GM21737 (cell line): ENCODE data around the gene PGC.
"Not testable (repeated sequence)": the region's sequence is repeated elsewhere in the genome, so short reads cannot be mapped to it uniquely, and the experiment has no call there.

Experiments
- ATAC-seq: cut with Tn5 transposase; IDR thresholded peaks from one replicate; pipeline ENCODE4 v1.9.1; 2021; ENCODE audit warnings: mild to moderate bottlenecking, moderate library complexity; ENCODE audit not compliant: unreplicated experiment

Gene PGC

DNA sequence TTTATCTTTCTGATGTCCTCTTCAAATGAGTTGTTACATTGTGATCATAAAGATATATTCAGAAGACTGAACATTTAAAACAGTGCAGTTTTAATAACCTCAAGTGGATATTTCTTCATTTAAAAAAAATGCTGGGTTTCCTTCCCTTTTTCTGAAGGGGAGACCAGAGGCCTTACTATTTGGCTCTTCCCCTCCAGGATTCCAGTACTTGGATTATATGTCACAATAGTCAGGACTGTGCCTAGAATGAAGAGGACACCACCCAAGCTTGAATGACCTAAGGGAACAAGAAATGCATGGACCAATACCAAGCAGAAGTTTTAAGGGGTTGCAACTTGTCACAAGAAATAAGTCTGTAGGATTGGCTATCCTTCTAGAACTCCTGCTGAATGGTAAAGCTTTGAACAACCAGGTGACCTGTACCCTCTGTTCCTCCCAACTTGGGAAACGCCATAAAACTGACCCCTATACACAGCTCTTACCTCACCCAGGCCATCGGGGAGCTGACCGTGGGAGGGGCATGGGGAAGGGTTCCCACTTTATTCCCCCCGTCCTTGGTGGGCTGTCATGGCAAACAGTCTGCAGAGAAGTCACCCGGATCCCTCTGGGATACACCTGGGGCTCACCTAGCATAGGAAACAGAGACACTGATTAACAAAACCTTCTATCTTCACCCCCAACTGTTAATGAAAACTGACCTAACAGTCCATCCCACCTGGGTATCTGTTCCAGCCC is 30.5 kb upstream of the PGC start:
- ATAC-seq = no peak

- ATAC-seq = no peak
Observed at GRCh38 chr6:41775293-41775882, 28.2 kb upstream of the PGC start.

GRCh38 chr6:41774841-41775240 is 27.6 kb upstream of the PGC start:
- ATAC-seq = no peak

DNA sequence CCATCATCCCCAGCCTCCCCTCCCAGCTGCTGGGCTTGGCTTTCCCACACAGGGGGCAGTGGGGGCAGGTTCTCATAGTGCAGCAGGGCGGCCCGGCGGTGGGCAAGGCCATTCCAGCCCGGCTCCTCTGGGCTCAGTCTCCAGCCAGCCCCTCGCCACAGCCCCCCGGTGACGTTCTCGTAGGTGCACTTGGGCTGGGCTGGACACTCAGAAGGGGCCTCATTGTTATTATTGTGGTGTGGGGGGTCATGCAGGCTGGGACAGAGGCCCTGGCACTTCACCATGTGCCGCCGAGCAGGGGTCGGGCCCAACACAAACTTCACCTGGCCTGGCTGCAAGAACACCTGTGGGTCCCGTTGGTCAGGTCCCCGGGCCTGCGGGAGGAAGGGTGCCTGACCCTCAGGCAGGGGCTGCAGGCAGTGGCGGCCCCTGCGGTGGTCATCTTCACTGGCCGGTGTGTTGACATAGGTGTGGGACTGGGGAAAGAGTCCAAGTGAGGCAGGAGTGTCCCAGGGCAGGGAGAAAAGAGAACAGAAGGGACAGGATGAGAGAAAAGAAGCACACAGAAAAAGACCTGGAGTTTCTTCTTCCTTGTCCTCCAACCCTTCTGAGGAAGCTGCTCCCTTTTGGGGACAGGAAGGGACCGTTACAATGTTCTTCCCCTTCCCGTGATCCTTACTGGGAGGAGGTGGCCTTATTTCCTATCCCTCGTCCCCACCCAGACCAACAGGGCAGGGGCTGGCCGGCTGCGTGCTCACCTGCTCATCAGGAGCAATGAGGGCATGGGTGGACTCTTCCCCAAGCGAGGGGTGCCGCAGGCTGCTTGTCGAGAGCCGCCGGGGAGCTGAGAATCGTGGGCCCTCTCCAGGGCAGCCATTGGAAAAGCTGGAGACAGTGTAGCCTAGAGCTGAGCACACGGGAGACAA is 24.1 kb upstream of the PGC start:
- ATAC-seq = no peak

- no peak for ATAC-seq
Observed at GRCh38 chr6:41770381-41771057, 23.3 kb upstream of the PGC start.

- no peak for ATAC-seq
Observed at GRCh38 chr6:41769376-41769775, 22.2 kb upstream of the PGC start.

DNA sequence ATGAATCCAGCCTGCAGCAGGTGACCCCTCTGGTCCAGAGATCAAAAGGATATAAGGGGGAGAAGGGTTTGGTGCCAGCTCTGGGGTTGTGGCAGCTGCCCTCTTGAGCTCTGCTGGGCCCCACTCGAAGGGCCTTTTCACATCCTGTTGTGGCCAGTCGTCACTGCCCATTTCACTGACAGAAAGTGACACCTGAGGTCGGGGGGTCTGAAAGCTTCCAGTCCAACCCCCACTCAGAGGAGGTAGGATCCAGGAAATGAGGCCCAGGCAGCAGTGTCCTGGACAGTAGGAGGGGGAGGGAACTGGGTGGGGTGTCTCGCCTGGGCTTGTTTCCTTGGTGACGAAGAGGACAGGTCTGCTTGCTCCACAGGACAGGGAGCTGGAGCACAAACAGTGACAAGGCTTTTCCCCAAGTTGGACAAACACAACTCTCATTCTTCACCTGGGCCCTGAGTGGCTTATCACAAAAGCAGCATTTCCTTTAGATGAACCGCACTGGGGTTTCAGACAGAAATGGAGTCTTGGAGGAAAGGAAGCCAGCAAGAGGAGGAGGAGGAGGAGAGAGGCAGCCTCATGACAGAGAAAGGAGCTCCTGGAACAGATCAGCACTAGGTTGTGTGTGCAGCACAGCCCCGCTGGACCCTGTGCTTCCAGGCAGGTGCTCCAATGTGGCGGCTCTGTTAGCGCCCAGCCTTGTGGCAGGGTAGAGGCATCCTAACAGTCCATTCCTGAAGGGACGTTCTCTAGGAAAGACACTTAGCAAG is 21.5 kb upstream of the PGC start:
- no peak for ATAC-seq

GRCh38 chr6:41767112-41767833 is 20.1 kb upstream of the PGC start:
- ATAC-seq = no peak

DNA sequence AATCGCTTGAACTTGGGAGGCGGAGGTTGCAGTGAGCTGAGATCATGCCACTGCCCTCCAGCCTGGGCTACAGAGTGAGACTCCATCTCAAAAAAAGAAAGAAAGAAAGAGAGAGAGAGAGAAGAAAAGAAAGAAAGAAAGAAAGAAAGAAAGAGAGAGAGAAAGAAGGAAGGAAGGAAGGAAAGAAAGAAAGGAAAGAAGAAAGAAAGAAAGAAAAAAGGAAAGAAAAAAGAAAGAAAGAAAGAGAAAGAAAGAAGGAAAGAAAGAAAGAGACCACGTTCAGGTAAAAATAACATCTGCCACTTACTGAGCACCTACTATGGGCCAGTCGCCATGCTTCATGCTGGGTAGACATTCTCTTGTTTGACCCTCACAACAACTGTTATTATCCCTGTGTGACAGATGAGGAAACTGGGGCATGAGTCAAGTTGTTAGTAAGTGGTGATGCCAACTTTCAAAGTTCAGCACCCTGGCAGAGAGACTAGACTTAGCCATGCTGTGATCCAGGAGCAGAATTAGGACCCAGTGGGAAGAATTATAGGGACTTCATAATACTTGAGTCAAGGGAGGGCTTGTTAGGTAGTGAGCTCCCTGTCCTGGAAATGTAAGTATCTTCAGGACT is 19.0 kb upstream of the PGC start:
- not testable (repeated sequence) for ATAC-seq

- no peak for ATAC-seq
Observed at GRCh38 chr6:41763470-41763869, 16.3 kb upstream of the PGC start.

DNA sequence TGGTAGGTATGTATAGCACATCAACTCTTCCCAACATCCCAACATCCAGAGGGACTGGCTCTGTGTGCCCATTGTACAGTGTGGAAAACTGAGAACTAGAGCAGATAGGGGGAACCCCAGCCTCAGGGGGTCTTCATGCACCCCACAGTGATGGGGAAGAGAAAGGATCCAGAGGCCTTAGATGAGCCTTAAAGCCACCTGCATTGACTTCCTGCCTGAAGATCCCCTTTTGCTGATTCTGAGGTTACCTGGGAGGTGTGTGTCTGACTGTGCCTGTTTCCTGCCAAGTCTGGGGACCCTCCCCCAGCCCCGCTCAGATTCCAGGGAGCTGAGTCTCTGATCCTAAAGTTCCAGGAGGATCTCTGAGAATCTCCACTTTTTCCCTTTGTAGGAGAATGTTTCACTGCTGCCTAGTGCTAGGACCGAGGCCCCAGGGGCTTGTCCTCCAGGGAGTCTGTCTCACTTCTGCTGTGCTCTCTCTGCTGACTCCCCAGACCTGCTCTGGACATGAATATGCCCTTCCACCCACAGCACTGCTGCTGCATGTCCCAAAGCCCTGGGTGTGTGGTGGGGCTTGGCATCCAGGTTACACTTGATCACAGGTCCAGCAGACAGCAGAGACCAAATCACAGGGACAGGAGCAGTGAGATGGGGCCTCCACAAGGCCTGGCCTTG is 12.8 kb upstream of the PGC start:
- no peak for ATAC-seq

- no peak for ATAC-seq
Observed at GRCh38 chr6:41759106-41759904, 12.1 kb upstream of the PGC start.

- ATAC-seq = no peak
Observed at GRCh38 chr6:41758641-41759035, 11.4 kb upstream of the PGC start.

DNA sequence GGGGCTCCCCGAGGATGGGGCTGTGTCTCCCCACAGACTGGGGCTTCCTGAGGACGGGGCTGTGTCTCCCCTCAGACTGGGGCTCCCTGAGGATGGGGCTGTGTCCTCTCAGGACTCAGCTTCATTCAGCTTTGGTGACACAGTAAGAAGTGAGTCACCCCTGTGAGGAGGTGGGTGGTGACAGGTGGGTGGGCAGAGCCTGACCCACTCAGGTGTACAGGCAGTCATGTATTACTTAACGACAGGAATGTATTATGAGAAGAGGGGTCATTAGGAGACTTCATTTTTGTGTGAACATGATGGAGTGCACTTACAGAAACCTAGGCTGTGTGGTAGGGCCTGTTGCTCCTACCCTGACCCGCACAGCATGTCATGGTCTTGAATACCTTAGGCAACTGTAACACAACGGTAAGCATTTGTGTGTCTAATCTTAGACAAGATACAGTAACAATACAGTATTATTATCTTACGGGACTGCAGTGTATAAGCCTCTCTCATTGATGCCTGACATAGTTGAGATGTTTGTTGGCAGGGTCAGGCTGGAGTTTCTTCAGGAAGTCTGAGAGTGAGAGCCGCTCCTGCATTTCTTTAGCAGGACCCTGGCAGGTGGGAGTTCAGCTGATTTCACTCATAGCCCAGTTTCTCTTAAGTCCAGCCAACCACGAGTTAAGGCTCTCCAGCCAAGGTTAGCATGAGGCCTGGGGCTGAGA is 10.9 kb upstream of the PGC start:
- no peak for ATAC-seq

DNA sequence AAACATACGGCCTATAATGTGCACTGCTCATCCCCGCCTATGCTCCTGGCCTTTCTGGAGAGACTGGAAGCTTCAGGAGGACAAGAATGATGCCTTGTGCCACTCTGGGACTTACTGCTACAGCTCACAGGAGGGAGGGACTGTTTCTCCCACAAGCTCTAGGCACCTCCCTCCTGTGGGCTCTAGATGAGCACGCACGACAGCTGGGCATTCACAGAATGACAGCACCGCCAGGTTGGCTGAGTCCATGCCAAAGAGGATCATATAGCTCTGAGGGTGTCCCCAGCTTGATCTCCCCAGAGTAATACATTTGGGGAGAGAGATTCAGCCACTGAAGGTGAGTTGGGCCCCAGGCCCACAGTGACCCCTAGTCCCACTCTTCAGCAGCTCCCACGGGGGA is 10.1 kb upstream of the PGC start:
- ATAC-seq = no peak

GRCh38 chr6:41756354-41756753 is 9.2 kb upstream of the PGC start:
- ATAC-seq = no peak

GRCh38 chr6:41755895-41756294 is 8.7 kb upstream of the PGC start:
- no peak for ATAC-seq
